DMS114 treated with DMSO at 0.1 percent for 48 hours (cell line): ENCODE results near the gene ARL6IP4.

Experiments used
- DNase-seq: peaks from one replicate; lab custom pipeline; 2025; ENCODE audit not compliant: unreplicated experiment; lab: John Stamatoyannopoulos, UW

Gene ARL6IP4

GRCh38 chr12:122958198-122958888, 22.1 kb upstream of the ARL6IP4 start:
- no peak for DNase-seq

GRCh38 chr12:122959566-122960192, 20.8 kb upstream of the ARL6IP4 start:
- no peak for DNase-seq

GRCh38 chr12:122960193-122960569, 20.3 kb upstream of the ARL6IP4 start:
- DNase-seq, result no peak

- no peak for DNase-seq
Observed at GRCh38 chr12:122961531-122962329, 18.8 kb upstream of the ARL6IP4 start.

- no peak for DNase-seq
Observed at GRCh38 chr12:122963941-122964265, 16.6 kb upstream of the ARL6IP4 start.

GRCh38 chr12:122964439-122965257, 15.8 kb upstream of the ARL6IP4 start:
- no peak for DNase-seq

GRCh38 chr12:122965321-122965751, 15.1 kb upstream of the ARL6IP4 start:
- DNase-seq, result no peak

- peak; percentile 78 for DNase-seq
Observed at GRCh38 chr12:122965851-122966742, 14.4 kb upstream of the ARL6IP4 start, which contains the start of gene ABCB9. ABCB9 (minus strand) TSS chr12:122966463; CDS start chr12:122960235, 6,228 bp downstream.

- no peak for DNase-seq
Observed at GRCh38 chr12:122966743-122967550, 13.5 kb upstream of the ARL6IP4 start.

- DNase-seq, result no peak
Observed at GRCh38 chr12:122968104-122968503, 12.4 kb upstream of the ARL6IP4 start.

GRCh38 chr12:122969676-122970075, 10.8 kb upstream of the ARL6IP4 start:
- no peak for DNase-seq

GRCh38 chr12:122974274-122974891, 6.1 kb upstream of the ARL6IP4 start:
- peak; percentile 96 for DNase-seq

- DNase-seq, result peak; percentile 87
Observed at GRCh38 chr12:122974892-122975789, 5.3 kb upstream of the ARL6IP4 start, which contains the start of gene OGFOD2. OGFOD2 (plus strand) TSS chr12:122975244; CDS start chr12:122975252, 8 bp downstream.

GRCh38 chr12:122975790-122976647, 4.5 kb upstream of the ARL6IP4 start:
- DNase-seq, result no peak

GRCh38 chr12:122976648-122976975, 3.9 kb upstream of the ARL6IP4 start:
- no peak for DNase-seq

- no peak for DNase-seq
Observed at GRCh38 chr12:122977153-122977552, 3.3 kb upstream of the ARL6IP4 start.
